Gastrocnemius medialis (tissue), 4 donors: ENCODE measurements around the gene AP1M2. TPM values are rescaled to one million over a fixed set of nuclear protein-coding genes. Genes with fewer than 3 reads are reported as not detected.

Source experiments
- ATAC-seq, 2 donors: fragments of 150-250 bp; one replicate each; pipeline ENCODE4 v1.9.1; 2016
- DNase-seq, 2 donors: peaks; one replicate each; pipeline ENCODE4 v3.0.0-alpha.2; 2019
- H3K27ac ChIP-seq, 4 donors: fragments of 200-600 bp; sonication (generic); 1 replicate in 1 of 4; 2 replicates in 3 of 4; pipeline ENCODE4 v1.5.1; 2016 to 2018; ENCODE audit warnings: mild to moderate bottlenecking in 2 of 4, moderate library complexity in 1 of 4
- H3K27me3 ChIP-seq, 3 donors: fragments of 200-600 bp; sonication (generic) in 2 of 3; 1 replicate in 1 of 3; 2 replicates in 2 of 3; pipeline versions ENCODE4 v1.5.1 to v1.6.0; 2016 to 2019; ENCODE audit warnings: mild to moderate bottlenecking in 1 of 3, moderate library complexity in 1 of 3
- H3K36me3 ChIP-seq, 2 donors: fragments of 200-600 bp; sonication (generic) in 1 of 2; one replicate each; pipeline ENCODE4 v1.5.1; 2017 to 2018
- H3K4me1 ChIP-seq, 2 donors: fragments of 200-600 bp; sonication (generic) in 1 of 2; one replicate each; pipeline ENCODE4 v1.5.1; 2016 to 2017; ENCODE audit warnings: mild to moderate bottlenecking in 2 of 2
- H3K4me3 ChIP-seq, 4 donors: fragments of 200-600 bp; sonication (generic) in 3 of 4; 1 replicate in 1 of 4; 2 replicates in 3 of 4; pipeline ENCODE4 v1.5.1; 2016 to 2019; ENCODE audit warnings: mild to moderate bottlenecking in 2 of 4
- H3K9me3 ChIP-seq, 3 donors: fragments of 200-600 bp; sonication (generic) in 2 of 3; 1 replicate in 1 of 3; 2 replicates in 2 of 3; pipeline ENCODE4 v1.5.1; 2016 to 2019
- POLR2A ChIP-seq, 2 donors: fragments of 450-650 bp; IDR thresholded peaks; one replicate each; pipeline ENCODE4 v1.6.1; 2017; ENCODE audit warnings: antibody characterized with exemption in 2 of 2, mild to moderate bottlenecking in 2 of 2, moderate library complexity in 2 of 2
- in situ Hi-C, 4 donors: fragments of 200-750 bp; cut with MboI; loops; one replicate each; pipeline versions ENCODE4 v1.15.0 to v1.8.0; 2017; ENCODE audit warnings: low sequenced_read_pairs in 4 of 4
- intact Hi-C: fragments of 100-400 bp; cut with DNase I; formaldehyde crosslinking; loops from one replicate; pipeline ENCODE4 v1.15.1; 2023; ENCODE audit warnings: low total_unique reads
- total RNA-seq, 4 donors: library from RNA; depleted of rRNA; stranded (reverse); fragments of >200 nt; gene quantifications; one replicate each; pipeline versions ENCODE4 v1.1.0 to v1.2.3, GENCODE V29; 2016
- TF ChIP-seq, protein P1 (sequence below), 5 experiments: fragments of 450-650 bp in 3 of 5; fragments of 200-600 bp in 2 of 5; sonication (generic) in 2 of 5; IDR thresholded peaks in 4 of 5; conservative IDR thresholded peaks in 1 of 5; 1 replicate in 4 of 5; 2 replicates in 1 of 5; pipeline ENCODE4 v1.5.1; 2016 to 2019; ENCODE audit warnings: antibody characterized with exemption in 5 of 5, mild to moderate bottlenecking in 3 of 5, moderate library complexity in 3 of 5

AP1M2 gene
- total RNA-seq, 4 donors from 2014 or later = 0.32 TPM; not detected in 3

GRCh38 chr19:10582091-10582490 is 5.0 kb downstream of the AP1M2 start:
- Histone ChIP-seq H3K4me1 (peaks cover 0 to 4% of the 10 kb centered on the region in 2 donors), H3K27ac (no peak overlapping the region), H3K36me3 (no peaks in the 10 kb centered on the region), H3K27me3 (peaks cover 0 to 3% (median 1%) of the 10 kb centered on the region in 3 donors), H3K4me3 (no peak overlapping the region), H3K9me3 (no peaks in the 10 kb centered on the region)
- in situ Hi-C loops = loop anchor here (5.0 kb wide), 2 partner anchors 60 to 65 kb away; no protein-coding TSS in a partner anchor
- ATAC-seq = no peak
- TF ChIP-seq POLR2A (IDR thresholded peaks at IDR 0.05) = no peak
- TF ChIP-seq, protein P1, sequence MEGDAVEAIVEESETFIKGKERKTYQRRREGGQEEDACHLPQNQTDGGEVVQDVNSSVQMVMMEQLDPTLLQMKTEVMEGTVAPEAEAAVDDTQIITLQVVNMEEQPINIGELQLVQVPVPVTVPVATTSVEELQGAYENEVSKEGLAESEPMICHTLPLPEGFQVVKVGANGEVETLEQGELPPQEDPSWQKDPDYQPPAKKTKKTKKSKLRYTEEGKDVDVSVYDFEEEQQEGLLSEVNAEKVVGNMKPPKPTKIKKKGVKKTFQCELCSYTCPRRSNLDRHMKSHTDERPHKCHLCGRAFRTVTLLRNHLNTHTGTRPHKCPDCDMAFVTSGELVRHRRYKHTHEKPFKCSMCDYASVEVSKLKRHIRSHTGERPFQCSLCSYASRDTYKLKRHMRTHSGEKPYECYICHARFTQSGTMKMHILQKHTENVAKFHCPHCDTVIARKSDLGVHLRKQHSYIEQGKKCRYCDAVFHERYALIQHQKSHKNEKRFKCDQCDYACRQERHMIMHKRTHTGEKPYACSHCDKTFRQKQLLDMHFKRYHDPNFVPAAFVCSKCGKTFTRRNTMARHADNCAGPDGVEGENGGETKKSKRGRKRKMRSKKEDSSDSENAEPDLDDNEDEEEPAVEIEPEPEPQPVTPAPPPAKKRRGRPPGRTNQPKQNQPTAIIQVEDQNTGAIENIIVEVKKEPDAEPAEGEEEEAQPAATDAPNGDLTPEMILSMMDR (IDR thresholded peaks at IDR 0.05 in 4 of 5, conservative IDR thresholded peaks at IDR 0.05 in 1 of 5) = no peak
- no peak for DNase-seq
- intact Hi-C loops = loop anchor here (5.0 kb wide), 1 partner anchor 115 kb away; no protein-coding TSS in a partner anchor

- TF ChIP-seq POLR2A (IDR thresholded peaks at IDR 0.05) = no peak
- TF ChIP-seq, protein P1 (IDR thresholded peaks at IDR 0.05 in 4 of 5, conservative IDR thresholded peaks at IDR 0.05 in 1 of 5) = peak; percentile 98 to 100 (median 99)
- peaks cover 0 to 4% of the 10 kb centered on the region in 2 donors for H3K4me1 ChIP-seq
- in situ Hi-C loops = loop anchor here (5.0 kb wide), 2 partner anchors 61 to 66 kb away; no protein-coding TSS in a partner anchor
- H3K4me3 ChIP-seq = peak overlapping the region in 3 of 4 donors; percentile 28 to 44 (median 44)
- no peak overlapping the region for H3K27ac ChIP-seq
- ATAC-seq = peak; percentile 93 to 97
- H3K36me3 ChIP-seq = no peaks in the 10 kb centered on the region
- peak; percentile 68 to 87 for DNase-seq
- no peaks in the 10 kb centered on the region for H3K27me3 ChIP-seq
- H3K9me3 ChIP-seq = no peaks in the 10 kb centered on the region
- intact Hi-C loops = loop anchor here (1.0 to 5.0 kb wide), 2 partner anchors 63 to 116 kb away; no protein-coding TSS in a partner anchor
Measured at GRCh38 chr19:10580979-10581631, 6.0 kb downstream of the AP1M2 start.

- intact Hi-C loops = no loop called here
Measured at GRCh38 chr19:10577951-10578350, 9.2 kb downstream of the AP1M2 start.

GRCh38 chr19:10575011-10575716 is 11.9 kb downstream of the AP1M2 start:
- in situ Hi-C loops = no loop called here
- TF ChIP-seq, protein P1 (IDR thresholded peaks at IDR 0.05 in 4 of 5, conservative IDR thresholded peaks at IDR 0.05 in 1 of 5) = no peak

More at GRCh38 chr19:10577951-10578350, 9.2 kb downstream of the AP1M2 start:
- H3K27ac ChIP-seq = no peak overlapping the region
- H3K36me3 ChIP-seq = no peaks in the 10 kb centered on the region
- ATAC-seq (no peak), DNase-seq (no peak)
- peaks cover 0 to 4% of the 10 kb centered on the region in 2 donors for H3K4me1 ChIP-seq
- no peaks in the 10 kb centered on the region for H3K9me3 ChIP-seq
- in situ Hi-C loops = no loop called here
- TF ChIP-seq, protein P1 (IDR thresholded peaks at IDR 0.05 in 4 of 5, conservative IDR thresholded peaks at IDR 0.05 in 1 of 5) = no peak
- TF ChIP-seq POLR2A (IDR thresholded peaks at IDR 0.05) = no peak
- no peak overlapping the region for H3K4me3 ChIP-seq
- H3K27me3 ChIP-seq = no peaks in the 10 kb centered on the region

More at GRCh38 chr19:10575011-10575716, 11.9 kb downstream of the AP1M2 start:
- H3K27me3 ChIP-seq = no peaks in the 10 kb centered on the region
- no peak for ATAC-seq
- H3K9me3 ChIP-seq = no peaks in the 10 kb centered on the region
- no peak overlapping the region for H3K27ac ChIP-seq
- intact Hi-C loops = no loop called here
- H3K36me3 ChIP-seq = no peaks in the 10 kb centered on the region
- peaks cover 0 to 6% of the 10 kb centered on the region in 2 donors for H3K4me1 ChIP-seq
- DNase-seq = no peak
- no peak overlapping the region for H3K4me3 ChIP-seq
